HG02884 (cell line): ENCODE measurements around the gene GABRD.

Experiments
- ATAC-seq: cut with Tn5 transposase; IDR thresholded peaks from one replicate; pipeline ENCODE4 v1.9.1; 2021; ENCODE audit warnings: mild to moderate bottlenecking, moderate library complexity; ENCODE audit not compliant: unreplicated experiment

GABRD gene

GRCh38 chr1:2052054-2052679, 33.0 kb downstream of the GABRD start:
- no peak for ATAC-seq

GRCh38 chr1:2052756-2053155, 33.6 kb downstream of the GABRD start:
- ATAC-seq, result no peak

GRCh38 chr1:2053217-2053616, 34.1 kb downstream of the GABRD start:
- ATAC-seq, result no peak

GRCh38 chr1:2053784-2054376, 34.7 kb downstream of the GABRD start:
- no peak for ATAC-seq

GRCh38 chr1:2054560-2054959, 35.4 kb downstream of the GABRD start:
- no peak for ATAC-seq

- ATAC-seq, result no peak
These were observed 36.9 kb downstream of the GABRD start for GRCh38 chr1:2055911-2056575.

- no peak for ATAC-seq
These were observed 37.9 kb downstream of the GABRD start for GRCh38 chr1:2056955-2057590.

- no peak for ATAC-seq
These were observed 40.3 kb downstream of the GABRD start for GRCh38 chr1:2059290-2059953.

GRCh38 chr1:2060072-2060471, 40.9 kb downstream of the GABRD start:
- ATAC-seq, result no peak

- ATAC-seq, result no peak
These were observed 41.4 kb downstream of the GABRD start for GRCh38 chr1:2060535-2060934.

GRCh38 chr1:2061065-2061778, 42.1 kb downstream of the GABRD start:
- ATAC-seq, result no peak

GRCh38 chr1:2065699-2066098, 46.6 kb downstream of the GABRD start:
- no peak for ATAC-seq

GRCh38 chr1:2067393-2067792, 48.2 kb downstream of the GABRD start:
- no peak for ATAC-seq

- ATAC-seq, result no peak
These were observed 48.8 kb downstream of the GABRD start for GRCh38 chr1:2067981-2068380.

- no peak for ATAC-seq
These were observed 49.8 kb downstream of the GABRD start for GRCh38 chr1:2068951-2069350.

- no peak for ATAC-seq
These were observed 50.9 kb downstream of the GABRD start for GRCh38 chr1:2070016-2070415.

GRCh38 chr1:2070800-2071530, 51.8 kb downstream of the GABRD start:
- ATAC-seq, result no peak

GRCh38 chr1:2072109-2072806, 53.1 kb downstream of the GABRD start:
- no peak for ATAC-seq

GRCh38 chr1:2072891-2073290, 53.7 kb downstream of the GABRD start:
- no peak for ATAC-seq
